ENCODE measurements around the gene GABBR2. TPM values are rescaled to one million over a fixed set of nuclear protein-coding genes. Genes with fewer than 3 reads are reported as not detected.

Gene GABBR2
- total and polyA plus RNA-seq, 2 experiments from 2014 or later: 0.89 to 1.3 TPM

GRCh38 chr9:98253565-98253964 lies 455.2 kb downstream of the GABBR2 start:
- peaks cover 12% of the 10 kb centered on the region; the same call in 1 of the 2 replicates for H3F3A ChIP-seq (replicated peaks; ENCODE audit: low read depth)
- Mint-ChIP-seq H3K9me3 (no peaks in the 10 kb centered on the region), H3K36me3 (ENCODE audit: low read depth) (no peaks in the 10 kb centered on the region; the same call in 2 of the 3 replicates), H3K4me3 (peak overlapping the region; percentile 83; the same call in 2 of the 3 replicates), H3K4me1 (peaks cover 28% of the 10 kb centered on the region), H3K27ac (no peak overlapping the region), H3K27me3 (ENCODE audit: insufficient read depth, low read depth, poor library complexity) (peaks cover 6% of the 10 kb centered on the region)
- peaks cover 10% of the 10 kb centered on the region for H3K79me2 ChIP-seq (replicated peaks; ENCODE audit: insufficient read depth)
- H3K4me2 ChIP-seq: no peak overlapping the region; the same call in 1 of the 2 replicates
- no peaks in the 10 kb centered on the region for H3K9me2 ChIP-seq (ENCODE audit: insufficient read depth)
- DNase-seq (ENCODE audit: low spot score) (no peak), ATAC-seq (no peak)
- peaks cover 16% of the 10 kb centered on the region for H4K20me1 ChIP-seq (replicated peaks; ENCODE audit: insufficient read depth)
- no peak overlapping the region for H3K27ac ChIP-seq (ENCODE audit: low read depth)
- peaks cover 15% of the 10 kb centered on the region; the same call in 1 of the 2 replicates for H3K4me1 ChIP-seq (ENCODE audit: insufficient read depth)
- no peaks in the 10 kb centered on the region for H3K27me3 ChIP-seq (ENCODE audit: insufficient read depth)
- H3K36me3 ChIP-seq (ENCODE audit: insufficient read depth): no peaks in the 10 kb centered on the region
- TF ChIP-seq EZH2 (IDR thresholded peaks at IDR 0.05; ENCODE audit: low read depth, unreplicated experiment): no peak
- no peak for TF ChIP-seq ZNF462 (CRISPR knock-in tag; IDR thresholded peaks at IDR 0.05)
- no peak for TF ChIP-seq CREB1 (CRISPR knock-in tag; IDR thresholded peaks at IDR 0.05; ENCODE audit: low read depth)
- no peak for TF ChIP-seq EZH2phosphoT487 (IDR thresholded peaks at IDR 0.05; ENCODE audit: unreplicated experiment)
- TF ChIP-seq JUNB (IDR thresholded peaks at IDR 0.05; ENCODE audit: unreplicated experiment): no peak
- no peak for TF ChIP-seq REST (IDR thresholded peaks at IDR 0.05; ENCODE audit: unreplicated experiment)
- no peak for TF ChIP-seq STAT1 (IDR thresholded peaks at IDR 0.05; ENCODE audit: unreplicated experiment)
- no peak for TF ChIP-seq ZNF331 (CRISPR knock-in tag; IDR thresholded peaks at IDR 0.05; ENCODE audit: low read depth)
- TF ChIP-seq NANOG (IDR thresholded peaks at IDR 0.05; ENCODE audit: borderline replicate concordance): no peak
- no peak for TF ChIP-seq ETS1 (IDR thresholded peaks at IDR 0.05)
- no peak for TF ChIP-seq ZNF114 (CRISPR knock-in tag; IDR thresholded peaks at IDR 0.05)
- no peak for TF ChIP-seq POLR2AphosphoS5 (IDR thresholded peaks at IDR 0.05; ENCODE audit: low read depth)
- TF ChIP-seq CTCF (conservative IDR thresholded peaks at IDR 0.05; ENCODE audit: low read depth in 2 of 2): no peak
- H3K4me3 ChIP-seq: no peak overlapping the region; the same call in 1 of the 2 replicates
- no peak overlapping the region for H2AFZ ChIP-seq

All from GM23338 (cell line).